8988T (cell line): ENCODE measurements around the gene DROSHA.
A peak's percentile ranks its signal among the peaks of the same experiment; 100 is the strongest.
"Not testable (repeated sequence)": the region's sequence is repeated elsewhere in the genome, so short reads cannot be mapped to it uniquely, and the experiment has no call there.

ENCODE experiments used
- DNase-seq: peaks from one replicate; pipeline ENCODE4 v3.0.0; 2011

The DROSHA gene, protein sequence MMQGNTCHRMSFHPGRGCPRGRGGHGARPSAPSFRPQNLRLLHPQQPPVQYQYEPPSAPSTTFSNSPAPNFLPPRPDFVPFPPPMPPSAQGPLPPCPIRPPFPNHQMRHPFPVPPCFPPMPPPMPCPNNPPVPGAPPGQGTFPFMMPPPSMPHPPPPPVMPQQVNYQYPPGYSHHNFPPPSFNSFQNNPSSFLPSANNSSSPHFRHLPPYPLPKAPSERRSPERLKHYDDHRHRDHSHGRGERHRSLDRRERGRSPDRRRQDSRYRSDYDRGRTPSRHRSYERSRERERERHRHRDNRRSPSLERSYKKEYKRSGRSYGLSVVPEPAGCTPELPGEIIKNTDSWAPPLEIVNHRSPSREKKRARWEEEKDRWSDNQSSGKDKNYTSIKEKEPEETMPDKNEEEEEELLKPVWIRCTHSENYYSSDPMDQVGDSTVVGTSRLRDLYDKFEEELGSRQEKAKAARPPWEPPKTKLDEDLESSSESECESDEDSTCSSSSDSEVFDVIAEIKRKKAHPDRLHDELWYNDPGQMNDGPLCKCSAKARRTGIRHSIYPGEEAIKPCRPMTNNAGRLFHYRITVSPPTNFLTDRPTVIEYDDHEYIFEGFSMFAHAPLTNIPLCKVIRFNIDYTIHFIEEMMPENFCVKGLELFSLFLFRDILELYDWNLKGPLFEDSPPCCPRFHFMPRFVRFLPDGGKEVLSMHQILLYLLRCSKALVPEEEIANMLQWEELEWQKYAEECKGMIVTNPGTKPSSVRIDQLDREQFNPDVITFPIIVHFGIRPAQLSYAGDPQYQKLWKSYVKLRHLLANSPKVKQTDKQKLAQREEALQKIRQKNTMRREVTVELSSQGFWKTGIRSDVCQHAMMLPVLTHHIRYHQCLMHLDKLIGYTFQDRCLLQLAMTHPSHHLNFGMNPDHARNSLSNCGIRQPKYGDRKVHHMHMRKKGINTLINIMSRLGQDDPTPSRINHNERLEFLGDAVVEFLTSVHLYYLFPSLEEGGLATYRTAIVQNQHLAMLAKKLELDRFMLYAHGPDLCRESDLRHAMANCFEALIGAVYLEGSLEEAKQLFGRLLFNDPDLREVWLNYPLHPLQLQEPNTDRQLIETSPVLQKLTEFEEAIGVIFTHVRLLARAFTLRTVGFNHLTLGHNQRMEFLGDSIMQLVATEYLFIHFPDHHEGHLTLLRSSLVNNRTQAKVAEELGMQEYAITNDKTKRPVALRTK (N-terminal part only)

DNA sequence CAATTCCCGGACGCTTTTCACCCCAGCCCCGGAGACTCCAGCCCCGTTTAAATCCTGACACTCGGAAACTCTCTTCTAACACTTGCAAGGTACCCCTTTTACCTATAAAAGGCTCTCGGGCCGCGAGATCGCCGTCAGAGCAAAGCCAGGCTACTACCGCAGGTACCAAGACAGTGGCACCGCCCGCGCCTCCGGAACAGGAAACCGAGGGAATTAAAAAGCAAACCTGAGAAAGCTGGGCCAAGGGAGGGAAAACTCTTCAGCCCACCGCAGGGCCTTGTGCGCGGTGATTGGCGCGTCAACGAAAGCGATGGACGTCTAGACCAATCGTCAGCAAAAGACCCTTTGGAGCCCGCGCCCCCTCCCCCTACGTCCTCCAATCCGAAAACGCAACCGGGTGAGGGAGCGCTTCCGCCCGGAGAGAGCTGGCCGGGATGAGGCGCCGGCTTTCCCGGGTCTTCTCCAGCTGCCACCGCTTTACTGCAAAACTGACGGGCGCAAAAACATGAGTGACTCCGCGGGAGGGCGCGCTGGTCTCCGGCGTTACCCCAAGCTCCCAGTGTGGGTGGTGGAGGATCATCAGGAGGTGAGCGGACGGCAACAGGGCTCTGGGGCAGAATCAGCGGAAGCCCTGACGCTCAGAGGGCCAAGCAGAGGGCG is at the start of gene DROSHA, which contains the start of gene C5orf22:
DROSHA (minus strand) TSS at position 206 of the 660 bp plus-strand sequence. CDS start 3,034 bp downstream, outside the sequence.
C5orf22 (plus strand) TSS at position 414 of the 660 bp plus-strand sequence; CDS start at position 506, 92 bp downstream.
- DNase-seq: peak; percentile 83

DNA sequence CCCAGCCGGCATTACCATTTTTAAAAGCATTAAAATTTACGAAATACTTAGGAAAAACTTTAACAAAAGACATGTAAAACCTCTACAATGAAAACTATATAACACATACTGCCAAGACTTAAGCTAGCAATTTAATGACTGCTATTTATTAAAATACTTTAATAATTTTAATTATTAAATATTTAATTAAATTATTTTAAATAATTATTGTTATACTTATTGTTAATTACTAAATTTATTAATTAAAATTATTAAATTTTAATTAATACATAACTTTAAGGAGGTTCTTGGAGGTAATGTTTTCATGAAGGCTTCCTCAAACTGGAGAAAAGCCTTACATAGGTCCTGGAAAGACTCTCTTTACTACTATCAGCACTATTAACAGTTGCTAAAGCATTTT is 47.7 kb upstream of the DROSHA start:
- no peak for DNase-seq

DNA sequence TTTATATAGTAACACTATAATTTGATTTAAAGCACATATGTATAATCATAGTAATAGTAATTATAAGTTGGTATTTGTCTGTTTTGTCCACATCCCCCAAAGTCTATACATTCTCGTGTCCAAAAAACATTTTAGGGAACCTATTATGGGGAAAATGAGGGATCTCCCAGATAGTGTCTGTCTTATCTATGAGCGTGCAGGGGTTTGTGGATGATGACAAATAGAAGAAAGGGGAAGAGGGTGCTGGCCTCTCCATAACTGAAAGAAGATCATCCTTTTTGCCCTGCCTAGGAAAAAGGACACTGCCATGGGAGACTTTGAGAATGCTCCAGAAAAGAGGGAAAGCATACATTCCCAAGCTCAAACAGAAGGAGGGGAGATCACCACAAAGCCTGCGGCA is 45.5 kb upstream of the DROSHA start:
- DNase-seq: no peak

DNA sequence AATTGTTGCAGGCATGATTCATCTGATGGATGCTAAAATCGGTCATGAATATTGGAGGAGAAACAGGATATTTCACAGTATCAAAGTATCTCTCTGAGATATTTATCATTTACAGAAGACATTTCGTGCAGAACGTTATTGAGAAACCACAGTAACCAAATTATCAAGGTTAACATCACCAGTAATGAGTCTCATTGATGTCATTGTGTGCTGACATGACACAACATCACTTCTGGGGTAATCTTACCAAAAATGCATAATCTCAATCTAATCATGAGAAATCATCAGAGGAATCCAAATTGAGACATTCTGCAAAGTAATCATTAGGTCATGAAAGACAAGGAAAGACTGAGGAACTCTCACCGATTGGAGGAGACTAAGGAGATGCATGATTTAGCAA is 42.9 kb upstream of the DROSHA start:
- DNase-seq: no peak

DNA sequence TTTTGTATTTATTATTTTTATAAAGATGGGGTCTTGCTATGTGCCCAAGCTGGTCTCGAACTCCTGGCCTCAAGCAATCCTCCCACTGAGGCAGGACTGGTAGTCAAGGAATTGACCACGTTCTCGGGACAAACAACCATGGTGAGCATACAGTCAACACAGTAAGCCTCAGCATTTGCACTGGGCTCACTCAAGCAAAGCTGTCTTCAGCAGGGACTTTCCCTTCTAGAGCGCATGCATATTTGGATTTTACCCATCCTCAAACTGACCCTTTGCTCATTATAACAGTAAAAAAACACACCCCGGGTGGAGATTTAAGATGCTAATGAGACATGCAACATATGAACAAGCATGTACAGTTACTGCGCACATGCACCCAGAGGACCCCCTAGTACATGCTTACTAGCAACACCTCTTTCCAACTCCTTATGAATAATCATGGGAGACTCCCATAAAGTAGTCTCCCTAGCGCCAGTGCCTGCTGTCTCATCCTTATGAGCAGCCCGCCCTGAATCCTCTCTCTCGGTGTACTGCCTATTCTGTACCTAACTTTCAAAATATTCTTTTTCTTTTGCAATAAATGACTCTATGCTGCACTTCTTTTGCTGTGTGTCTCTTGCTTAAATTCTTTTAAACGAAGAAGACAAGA is 41.7 kb upstream of the DROSHA start:
- no peak for DNase-seq

DNA sequence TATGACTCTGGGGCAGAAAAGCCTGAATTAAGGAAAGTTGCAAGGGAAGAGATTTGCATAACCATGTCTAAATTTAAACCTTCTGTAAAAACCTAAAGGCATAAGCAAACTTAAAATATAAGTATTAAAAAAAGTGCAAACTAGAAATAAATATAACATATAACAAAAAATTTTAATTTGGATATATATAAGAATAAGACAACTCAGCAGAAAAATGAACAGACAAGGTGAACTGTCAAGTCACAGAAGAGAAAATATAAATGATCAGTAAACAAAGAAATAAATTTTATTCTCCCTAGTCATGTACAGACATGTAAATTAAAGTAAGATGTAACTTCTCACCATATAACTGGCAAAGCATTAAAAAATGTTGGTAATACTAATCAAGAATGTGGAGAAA is 37.2 kb upstream of the DROSHA start:
- no peak for DNase-seq

DNA sequence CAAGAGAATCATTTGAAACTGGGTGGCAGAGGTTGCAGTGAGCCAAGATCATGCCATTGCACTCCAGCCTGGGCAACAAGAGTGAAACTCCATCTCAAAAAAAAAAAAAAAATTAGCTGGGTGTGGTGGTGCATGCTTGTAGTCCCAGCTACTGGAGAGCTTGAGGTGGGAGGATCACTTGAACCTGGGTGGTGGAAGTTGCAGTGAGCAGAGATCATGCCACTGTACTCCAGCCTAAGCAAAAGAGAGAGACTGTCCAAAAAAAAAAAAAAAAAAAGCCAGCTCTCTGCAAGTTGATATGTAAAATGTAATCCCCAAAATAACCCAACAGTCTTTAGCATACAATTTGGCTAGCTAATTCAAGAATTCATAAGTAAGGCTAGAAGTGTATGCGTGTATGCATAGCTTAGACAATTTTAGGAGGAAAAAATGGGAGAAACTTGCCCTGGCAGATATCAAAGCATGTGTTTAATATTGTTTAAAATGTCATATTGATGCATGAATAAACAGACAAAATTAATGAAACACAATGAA is 36.5 kb upstream of the DROSHA start:
- DNase-seq: no peak

DNA sequence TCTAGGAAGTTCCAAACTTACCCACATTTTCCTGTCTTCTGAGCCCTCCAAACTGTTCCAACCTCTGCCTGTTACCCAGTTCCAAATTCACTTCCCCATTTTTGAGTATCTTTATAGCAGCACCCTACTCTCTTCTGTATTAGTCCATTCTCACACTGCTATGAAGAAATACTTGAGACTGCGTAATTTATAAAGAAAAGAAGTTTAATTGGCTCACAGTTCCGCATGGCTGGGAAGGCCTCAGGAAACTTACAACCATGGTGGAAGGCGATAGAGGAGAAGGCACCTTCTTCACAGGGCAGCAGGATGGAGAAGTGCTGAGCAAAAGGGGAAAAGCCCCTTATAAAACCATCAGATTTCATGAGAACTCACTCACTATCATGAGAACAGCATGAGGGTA is 34.5 kb upstream of the DROSHA start:
- not testable (repeated sequence) for DNase-seq

DNA sequence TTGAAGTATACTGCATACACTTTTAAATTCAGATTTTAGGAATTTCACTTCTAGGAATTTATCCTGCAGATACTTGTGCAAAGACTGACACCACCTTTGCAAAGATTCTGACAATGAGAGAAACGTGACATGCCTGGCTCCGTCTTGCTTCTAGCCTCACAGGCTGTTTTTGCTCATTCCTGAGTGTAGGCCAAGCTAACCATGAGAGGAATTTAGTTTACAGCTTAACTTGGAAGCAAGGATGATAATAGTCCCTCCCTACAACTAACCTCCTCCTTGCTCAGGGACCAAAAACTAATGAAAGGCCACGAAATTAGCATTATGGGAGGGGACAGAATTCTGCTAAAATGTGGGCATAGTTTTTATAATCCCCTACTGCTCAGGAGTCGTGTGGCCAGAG is 31.3 kb upstream of the DROSHA start:
- DNase-seq: no peak

DNA sequence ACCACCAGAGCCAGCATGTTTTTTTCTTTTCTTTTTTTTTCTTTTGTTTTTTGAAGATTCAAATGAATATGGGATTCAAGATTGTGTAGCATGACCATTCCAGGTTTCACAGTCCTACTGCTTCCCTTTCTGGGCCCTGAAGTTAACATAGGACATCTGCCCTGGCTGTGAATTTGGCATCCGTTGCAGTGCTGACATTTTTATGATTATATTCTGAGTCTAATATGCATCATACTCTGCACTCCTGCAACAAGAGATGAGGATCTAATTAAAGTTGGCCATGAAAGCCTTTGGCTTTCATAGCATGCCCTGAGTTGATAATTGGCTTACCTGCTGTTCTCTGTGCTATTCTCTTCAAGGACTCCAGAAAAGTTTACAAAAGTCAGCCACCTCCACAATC is 30.1 kb upstream of the DROSHA start:
- DNase-seq: no peak

DNA sequence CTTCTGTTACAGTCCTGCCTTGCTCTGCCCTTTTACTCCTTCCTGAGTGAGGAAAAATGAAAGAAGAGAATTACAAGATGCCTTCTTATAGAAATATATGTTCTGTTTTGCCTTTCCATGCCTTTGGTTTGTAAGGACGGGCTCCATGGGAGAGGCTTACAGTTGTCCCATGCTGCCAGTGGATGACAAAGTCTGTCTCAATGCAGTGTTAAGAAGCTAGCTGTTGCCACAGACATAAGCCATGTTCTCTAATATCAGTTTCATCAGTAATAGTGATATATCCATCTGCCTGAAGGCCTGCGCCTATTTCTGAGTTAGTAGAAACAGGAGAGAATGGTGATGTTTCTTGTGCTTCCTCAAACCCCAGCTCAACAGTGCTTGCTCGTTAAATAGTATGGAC is 28.0 kb upstream of the DROSHA start:
- DNase-seq: no peak

DNA sequence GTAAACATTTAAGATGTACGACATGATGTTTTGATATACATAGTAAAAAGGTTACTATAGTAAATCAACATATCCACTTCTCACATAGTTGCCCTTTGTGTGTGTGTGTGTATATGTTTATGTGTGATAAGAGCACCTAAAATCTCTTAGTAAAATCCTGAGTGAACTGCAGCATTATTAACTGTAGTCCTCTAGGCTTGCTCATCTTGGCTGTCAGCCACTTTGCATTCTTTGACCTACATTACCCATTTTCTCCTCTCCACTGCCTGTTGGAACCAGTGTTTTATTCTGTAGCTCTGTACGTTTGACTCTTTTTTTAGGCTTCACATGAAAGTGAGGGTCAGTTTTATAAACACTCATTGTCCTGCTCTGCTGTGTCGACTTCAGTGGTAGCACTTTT is 24.6 kb upstream of the DROSHA start:
- DNase-seq: no peak

DNA sequence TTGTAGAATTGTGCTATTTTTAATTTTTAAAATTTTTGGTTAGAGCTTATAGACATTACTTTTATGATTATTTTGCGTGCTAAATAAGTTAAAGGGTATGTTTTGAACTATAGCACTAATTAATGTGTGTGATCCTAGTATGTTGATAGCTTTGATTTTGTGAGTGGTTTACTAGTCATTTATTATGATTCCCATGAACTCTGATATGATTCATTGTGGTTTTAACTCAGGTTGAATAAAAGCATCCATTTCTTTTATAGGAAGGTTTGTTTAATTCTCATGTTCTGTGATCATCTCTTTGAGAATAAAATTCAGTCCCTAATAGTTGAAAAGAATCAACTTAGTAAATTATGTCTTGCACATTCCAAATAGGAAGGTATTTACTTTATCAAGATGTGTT is 22.7 kb upstream of the DROSHA start:
- no peak for DNase-seq

DNA sequence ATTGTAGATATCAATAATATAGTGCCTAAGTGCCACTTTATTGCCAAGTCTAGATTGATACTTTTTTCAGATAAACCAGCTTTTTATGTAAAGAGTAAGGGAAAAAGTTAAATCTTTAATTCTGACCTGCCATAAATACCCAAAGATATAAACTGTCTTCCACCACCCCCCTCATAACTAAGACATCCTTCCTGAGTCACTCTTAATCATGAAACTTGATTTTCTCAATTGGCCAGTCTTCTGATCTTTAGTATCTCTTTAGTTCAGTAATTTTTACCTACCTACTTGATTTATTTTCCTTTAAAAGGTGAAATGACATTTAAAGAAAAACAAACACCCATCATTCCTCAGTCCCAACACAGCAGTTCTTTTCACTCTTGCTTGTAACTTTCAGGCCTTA is 22.0 kb upstream of the DROSHA start:
- no peak for DNase-seq

DNA sequence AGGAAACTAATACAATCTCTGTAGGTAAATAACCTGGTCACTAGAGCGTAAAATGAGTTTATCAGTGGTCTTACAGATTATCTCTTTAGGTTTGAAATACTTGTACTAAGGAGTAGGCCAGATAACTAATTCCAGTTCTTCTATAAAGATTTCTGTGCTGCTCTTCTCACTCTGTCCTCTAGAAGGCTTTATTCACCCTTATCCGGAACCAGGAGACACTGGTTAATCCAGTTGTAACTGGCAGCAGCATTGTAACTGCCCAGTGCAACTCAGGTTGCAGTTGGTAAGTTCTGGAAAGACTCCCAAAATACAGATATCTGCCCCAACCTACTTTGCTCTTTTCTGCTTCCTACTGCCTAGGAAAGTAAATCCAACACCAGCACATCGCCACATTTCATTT is 20.0 kb upstream of the DROSHA start:
- DNase-seq: no peak

DNA sequence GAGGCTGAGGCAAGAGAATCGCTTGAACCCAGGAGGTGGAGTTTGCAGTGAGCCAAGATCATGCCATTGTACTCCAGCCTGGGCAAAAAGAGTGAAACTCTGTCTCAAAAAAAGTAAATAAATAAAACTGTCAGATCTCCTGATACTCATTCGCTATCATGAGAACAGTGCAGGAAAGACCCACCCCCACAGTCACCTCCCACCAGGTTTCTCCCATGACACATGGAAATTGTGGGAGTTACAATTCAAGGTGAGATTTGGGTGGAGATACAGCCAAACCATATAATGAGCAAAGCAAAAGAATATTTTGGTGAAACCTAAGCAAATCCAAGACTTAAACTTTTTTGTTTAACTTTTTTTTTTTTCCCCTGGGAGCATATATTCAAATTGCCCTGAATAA is 17.2 kb upstream of the DROSHA start:
- not testable (repeated sequence) for DNase-seq

DNA sequence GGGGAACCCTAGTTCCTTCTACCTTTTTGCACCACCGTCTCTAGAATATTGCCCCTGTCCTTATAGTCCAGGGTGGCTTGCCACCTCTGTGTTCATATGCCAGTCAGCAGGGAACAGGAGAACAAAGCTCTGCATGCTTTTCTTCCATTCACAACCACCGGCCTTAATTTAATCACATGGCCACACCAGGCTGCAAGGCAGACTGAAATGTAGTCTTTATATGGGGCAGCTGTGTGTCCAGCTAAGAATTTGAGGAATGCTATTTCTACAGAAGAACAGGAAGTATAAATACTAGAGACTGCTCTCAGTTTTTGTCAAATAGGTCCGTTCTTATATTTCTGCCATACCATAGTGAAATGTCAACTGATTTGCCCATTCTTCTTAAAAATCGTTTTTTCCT is 6.0 kb upstream of the DROSHA start:
- no peak for DNase-seq

DNA sequence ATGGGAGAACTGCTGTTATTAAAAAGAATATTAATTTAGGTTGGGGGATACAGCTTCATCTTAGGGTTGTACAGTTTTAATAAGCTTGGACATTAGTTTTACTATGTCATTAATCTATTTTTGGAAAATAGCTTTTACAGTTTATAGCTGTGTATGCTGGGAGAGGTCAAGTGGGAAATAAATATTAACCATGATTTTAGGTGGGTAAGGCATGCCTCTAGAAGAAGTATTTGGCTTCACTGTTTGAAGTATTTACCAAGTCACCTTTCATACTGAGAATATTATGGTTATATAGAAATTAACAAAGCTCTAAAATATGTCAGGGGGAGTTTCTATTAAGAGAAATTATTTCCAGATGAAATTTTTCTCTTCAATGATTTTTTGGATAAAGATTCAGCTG is 5.5 kb upstream of the DROSHA start:
- DNase-seq: no peak

DNA sequence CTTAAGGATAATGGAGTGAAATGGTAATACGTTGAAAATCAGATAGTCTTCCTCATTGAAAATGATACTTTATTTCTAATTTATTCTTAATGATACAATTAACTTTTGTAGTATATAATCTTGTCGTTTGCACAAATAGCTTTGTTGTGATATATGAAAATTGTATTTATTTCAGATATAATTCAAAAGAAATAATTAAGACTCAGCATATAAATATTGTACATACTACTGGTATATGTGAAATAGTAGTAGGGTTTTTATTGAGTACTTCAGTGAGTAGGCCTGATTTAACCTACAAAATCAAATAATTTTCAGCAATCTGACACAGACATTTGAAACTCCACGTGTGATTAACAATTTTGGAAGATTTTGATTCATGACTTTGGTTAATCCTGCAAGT is 5.0 kb upstream of the DROSHA start:
- DNase-seq: no peak

DNA sequence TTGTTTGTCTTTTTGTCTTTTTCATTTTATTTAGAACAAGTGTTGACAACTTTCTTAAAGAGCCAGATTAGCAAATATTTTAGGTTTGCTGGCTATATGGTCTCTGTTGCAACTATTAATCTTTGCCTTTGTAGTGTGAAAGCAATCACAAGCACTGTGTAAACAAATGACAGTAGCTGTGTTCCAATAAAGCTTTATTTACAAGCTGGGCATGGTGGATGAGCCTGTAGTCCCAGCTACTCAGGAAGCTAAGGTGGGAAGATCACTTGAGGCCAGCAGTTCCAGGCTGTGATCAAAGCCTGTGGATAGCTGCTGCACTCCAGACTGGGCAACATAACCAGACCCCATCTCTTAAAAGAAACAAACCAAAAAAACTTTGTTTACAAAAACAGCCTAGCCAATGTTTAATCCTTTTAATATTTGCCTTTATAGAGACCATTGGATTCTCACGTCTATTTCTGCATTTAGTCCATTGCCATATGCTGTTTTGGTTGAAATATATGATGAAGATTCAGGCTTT is 2.7 kb upstream of the DROSHA start:
- no peak for DNase-seq

DNA sequence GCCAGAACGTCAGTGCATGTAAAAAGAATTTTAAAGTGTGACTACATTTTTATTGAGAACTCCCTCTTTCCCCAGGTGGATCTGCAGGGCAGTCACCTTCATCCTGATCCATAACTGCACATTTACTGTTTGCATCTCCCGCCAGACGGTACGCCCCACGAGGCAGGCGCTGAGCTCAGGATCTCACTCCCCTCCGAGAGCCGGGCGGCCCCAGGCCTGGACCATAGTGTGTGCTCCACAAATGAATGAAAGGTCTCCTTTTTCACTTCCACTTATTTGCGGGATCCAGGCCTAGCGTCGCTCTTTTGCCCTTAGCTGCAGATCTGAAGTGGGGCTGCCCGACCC is 378 bp downstream of the DROSHA start:
- DNase-seq: no peak
